Measurements from ENCODE around the gene HIC1.

Gene HIC1

DNA sequence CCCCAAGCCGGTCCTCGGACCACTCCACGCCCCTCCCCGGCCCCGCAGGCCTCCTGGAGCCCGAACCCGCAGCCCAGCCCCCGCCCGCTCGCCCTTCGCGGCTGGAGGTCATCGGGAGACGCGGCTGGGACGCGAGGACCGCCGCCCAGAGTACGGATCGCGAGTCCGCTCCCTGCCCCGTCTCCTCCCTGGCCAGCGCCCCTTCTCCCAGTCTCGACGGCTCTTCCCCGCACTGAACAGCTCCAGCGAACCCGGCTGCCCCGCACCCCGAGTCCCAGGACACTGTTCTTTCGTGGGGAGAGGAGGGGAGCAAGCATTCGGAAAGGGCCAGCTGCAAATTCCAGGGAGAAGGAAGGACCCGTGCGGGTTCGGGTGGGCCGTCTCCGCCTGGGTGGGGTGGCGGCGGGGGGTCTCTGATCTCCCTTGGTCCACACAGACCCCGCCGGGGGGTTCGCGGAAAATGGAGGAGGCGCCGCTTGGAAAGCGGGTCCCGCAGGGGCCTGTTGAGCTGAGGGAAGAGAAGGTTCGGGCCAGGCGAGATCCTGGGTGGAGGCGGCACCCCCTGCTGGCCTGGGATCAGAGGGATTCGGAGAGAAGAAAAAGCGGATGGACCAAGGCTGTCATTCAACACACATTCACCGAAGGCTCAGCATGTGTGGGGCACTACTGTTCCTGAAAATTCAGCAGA is 29.1 kb upstream of the HIC1 start:
- no peak for DNase-seq

DNA sequence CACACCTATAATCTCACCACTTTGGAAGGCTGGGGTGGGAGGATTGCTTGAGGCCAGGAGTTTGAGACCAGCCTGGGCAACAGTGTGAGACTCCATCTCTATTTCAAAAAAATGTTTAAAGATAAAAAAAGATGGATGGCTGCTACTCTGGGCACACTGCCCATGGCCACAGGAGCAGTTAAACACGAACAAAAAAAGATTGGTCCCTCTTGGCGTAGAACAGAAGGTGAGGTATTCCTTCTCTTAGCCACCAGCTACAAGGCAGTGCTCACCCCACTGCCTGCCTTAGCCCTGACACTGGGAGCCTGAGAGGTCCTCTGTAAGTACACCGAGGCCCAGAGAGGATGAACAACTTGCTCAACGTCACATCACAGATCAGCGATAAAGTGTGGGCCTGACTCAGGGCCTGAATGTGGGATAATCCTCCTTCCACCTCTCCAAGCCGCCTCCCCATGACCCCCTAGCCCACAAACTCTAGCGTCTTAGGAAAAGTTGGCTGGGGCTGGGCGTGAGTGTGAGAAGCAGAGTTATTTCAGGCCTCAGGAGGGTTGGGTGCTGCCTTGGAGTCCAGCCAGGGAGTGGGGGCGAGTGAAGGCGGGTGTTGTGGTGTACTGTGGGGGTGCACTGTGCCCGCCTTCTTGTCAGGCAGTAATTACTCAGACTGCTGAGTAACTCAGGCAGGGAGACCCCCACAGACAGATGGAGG is 27.2 kb upstream of the HIC1 start:
- no peak for DNase-seq

DNA sequence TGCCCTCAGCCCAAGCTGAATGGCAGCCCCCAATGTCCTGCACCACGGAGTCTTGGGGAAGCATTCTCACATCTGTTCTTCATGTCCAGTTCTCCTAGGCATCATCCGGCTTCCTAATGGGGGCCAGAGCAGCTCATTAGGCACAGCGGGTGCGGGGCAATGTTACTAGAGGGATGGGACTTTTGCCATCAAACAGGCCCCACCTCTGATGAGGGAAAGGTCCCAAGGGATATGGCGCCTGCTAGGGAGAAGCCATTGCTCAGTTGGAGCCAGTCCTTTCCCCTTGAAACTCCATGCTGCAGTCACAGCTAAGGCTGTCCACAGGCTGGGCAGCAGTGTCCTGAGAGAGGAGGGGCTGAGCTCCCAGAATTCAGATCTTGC is 26.7 kb upstream of the HIC1 start:
- no peak for DNase-seq

DNA sequence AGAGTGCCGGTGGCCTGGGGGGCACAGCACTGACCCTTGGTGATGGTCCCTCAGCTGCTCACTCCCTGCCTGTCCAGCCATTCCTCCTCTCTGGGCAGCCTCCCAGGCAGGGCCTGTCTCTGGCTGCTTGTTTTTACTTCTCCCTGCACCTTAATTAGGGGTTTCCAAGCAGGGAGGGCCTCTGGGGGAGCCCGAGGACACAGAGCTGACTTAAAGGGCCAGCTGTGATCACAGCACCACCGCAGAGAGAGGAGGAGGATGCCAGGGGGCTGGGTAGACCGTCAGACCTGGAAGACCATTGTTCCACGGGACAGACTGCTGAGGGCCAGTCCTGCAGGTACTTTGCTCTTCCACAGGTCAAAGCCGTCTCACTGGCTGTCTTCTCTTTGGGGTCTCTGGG is 26.2 kb upstream of the HIC1 start:
- DNase-seq, result no peak

DNA sequence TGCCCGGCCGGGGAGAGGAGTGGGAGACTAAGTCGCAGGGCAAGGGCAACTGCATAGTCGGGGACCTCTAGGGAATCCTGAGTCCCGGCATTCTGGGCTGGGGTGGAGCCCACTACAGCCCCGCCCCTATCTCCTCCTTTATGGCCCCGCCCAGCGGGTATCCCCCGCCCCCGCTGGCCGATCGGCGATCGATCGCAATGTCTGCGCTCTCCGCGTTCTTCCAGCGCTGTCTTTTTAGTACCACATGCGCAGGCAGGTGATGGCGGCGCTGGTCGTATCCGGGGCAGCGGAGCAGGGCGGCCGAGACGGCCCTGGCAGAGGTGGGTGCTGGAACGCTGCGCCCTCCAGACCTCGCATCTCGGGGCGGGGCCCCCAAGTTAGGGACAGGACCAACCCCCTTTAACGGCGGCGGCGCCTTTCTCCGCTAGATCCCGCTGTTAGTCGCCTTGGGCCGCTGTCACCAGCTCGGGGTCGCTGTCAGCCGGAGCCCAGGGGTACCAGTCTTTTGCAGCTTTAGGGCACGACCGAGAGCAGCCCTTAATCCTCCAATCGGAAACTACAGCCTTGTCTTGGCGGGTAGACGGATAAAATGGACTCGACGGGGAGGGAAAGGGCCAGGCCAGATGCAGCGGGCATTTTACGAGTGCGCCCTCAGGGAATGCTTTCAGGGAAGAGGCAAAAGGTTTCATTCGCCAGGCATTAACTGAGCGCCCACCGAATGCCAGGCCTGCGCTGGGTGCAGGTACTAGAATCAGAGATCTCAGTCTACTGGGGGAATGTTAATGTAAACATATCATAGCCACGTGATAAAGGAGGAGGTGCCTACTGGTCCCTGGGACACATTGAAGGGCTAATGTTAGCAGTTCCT is 24.8 kb upstream of the HIC1 start, which contains the start of gene DPH1:
TSS of gene DPH1 (plus strand) at position 243 of the 868 bp plus-strand sequence. CDS start at position 260, 17 bp downstream.
- DNase-seq, result peak; percentile 76

DNA sequence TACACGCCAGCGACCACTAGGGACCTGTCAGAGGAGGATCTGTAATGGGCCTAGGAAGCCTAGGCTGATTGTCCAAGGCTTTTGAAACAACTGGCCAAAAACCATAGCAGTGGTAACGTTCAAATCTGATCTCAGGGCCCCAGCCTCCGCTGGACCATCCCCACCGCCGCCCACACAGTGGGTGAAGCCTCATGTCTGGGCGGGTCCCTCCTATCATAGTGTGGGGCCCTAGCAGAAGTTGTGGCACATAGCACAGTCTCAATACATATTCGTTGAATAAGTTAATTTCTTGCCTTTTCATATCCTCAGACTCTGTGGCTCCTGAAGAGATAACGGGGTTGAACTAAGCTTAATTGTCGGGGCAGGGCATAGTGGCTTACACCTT is 24.1 kb upstream of the HIC1 start:
- DNase-seq, result peak; percentile 33

DNA sequence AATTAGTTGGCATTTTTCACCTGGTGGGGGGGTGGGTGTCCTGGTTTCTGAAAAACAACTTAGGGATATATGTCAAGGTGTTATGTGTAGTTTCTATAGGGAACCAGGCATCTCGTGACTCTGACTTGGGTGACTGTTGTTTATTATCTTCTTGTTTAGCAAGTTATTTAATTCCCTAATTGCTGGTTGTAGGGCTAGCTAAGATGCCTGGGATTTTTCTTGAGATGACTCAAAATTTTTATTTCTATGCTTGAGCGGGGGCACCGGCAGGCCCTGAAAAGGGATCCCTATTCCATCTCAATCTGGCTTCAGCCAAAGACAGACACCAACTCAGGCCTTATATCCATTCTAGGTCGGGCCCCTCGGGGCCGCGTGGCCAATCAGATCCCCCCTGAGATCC is 21.8 kb upstream of the HIC1 start:
- no peak for DNase-seq

DNA sequence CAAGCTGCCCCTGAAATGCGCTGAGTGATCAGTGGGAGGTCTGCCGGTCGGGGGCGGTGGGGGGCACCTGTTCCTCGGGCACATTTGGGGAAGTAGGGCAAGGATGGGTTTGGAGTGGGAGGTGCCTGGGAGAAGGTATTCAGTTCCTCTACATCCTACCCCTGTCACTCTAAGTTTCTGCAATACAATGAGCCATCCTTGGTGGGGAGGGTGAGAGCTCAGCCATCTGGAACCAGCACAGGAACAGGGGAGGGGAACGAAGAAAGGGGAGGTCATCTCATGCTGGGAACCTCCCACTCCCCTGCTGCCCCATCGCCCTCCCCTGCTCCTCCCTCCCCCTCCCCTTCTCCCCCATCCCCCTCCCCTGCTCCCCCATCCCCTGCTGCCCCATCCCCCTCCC is 20.7 kb upstream of the HIC1 start:
- no peak for DNase-seq

DNA sequence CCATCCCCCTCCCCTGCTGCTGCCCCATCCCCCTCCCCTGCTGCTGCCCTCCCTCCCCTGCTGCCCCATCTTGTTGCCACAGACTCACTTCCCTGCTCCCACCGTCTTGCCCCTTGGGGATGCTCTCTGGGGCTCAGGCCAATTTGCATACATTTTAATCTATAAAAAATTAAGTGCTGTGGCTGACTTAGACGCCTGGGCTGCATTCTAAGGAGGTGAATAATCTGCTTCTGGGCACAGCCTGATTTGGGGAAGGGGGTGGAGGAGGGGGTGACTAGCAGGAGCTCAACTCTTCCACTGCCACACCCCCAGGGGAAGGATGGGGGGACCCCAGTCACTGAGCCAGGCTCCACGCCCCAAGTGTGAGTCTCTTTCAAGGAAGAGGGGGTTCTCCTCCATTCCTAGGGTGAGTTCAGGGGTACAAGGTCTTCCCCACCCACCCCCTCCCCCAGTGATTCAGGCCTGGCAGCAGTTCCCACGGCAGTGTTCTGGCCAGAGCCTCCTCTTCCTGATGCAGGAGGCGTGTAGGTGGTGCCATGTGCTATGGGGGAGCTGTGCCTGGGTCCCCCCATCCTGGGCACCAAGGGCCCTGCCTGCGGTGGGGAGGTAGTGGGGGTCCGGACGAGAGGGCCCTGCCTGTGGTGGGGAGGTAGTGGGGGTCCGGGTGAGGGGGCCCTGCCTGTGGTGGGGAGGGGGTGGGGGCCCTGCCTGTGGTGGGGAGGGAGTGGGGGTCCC is 19.9 kb upstream of the HIC1 start:
- DNase-seq, result no peak

DNA sequence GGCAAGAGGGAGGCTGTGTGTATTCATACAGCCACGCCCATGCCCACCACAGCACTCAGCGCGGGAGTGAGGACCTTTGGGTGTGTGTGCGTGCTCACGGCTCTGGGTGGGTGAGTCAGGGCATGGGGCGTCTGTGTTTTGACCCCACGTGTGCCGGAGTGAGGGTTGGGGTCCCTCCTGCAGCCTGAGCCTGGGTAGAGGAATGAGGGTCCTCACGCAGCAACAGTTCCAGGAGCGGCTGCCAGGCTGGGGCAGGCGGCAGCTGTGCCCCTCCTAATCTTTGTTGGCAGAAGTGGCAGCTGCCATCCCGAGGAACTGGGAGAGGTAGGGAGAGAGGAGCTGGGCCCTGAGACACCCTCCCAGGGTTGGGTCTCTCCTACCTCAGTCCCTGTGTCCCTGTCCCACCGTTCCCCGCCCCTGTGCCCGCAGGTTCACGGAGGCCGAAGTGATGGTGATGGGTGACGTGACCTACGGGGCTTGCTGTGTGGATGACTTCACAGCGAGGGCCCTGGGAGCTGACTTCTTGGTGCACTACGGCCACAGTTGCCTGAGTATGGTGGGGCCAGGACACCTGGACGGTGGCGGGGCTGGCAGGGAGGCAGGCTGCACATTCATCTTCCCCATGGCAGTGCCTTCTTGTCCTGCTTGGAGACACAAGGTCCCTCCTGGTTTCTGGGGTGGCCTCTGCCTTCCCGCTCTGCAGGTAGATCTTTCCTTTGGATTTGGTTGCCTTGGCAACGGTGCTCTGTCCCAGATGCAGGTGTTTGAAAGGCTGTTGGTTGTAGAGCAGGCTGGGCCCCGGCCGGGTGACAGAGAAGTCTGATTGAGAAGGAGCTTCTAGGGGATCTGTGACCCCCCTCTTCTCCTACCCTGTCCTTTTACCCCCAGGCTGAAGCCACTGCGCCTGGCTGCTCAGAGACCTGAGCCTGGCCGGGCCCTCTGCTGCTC is 19.1 kb upstream of the HIC1 start:
- DNase-seq, result no peak

DNA sequence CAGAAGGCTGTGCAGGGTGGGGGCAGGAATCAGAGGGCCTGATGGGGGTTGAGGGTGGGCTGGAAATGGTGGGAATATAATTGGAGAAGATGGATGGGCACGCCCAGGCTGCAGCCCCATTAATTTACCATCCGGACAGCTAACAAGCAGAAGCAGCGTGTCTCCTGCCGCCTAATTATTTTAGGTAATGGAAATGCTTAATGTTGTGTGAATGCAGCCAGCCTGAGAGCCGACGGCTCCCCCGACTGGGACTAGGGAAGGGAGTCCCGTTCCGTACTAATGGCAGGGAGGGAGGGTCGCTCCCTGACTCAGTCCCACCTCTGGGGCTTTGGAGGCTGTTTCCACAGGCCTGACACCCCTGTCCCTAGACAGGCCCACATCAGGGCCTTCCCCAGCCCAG is 17.7 kb upstream of the HIC1 start:
- no peak for DNase-seq

DNA sequence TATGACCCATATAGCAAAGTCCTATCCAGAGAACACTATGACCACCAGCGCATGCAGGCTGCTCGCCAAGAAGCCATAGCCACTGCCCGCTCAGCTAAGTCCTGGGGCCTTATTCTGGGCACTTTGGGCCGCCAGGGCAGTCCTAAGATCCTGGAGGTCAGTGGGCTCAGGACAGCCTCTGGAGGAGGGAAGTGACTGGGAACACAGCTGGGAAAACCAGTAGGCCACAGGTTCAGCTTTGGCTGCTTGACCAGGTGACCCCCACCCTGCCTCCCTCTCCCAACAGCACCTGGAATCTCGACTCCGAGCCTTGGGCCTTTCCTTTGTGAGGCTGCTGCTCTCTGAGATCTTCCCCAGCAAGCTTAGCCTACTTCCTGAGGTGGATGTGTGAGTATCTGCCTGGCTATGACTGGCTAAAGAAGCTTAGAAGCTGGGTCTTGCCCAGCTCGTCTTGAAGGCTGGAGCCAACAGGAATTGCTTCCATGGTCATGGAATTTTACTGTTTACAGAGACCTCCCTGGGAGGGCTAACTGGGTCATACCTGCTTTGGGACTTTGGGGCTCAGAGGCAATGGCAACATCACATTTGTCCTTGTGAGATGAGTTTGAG is 14.6 kb upstream of the HIC1 start:
- DNase-seq, result no peak

DNA sequence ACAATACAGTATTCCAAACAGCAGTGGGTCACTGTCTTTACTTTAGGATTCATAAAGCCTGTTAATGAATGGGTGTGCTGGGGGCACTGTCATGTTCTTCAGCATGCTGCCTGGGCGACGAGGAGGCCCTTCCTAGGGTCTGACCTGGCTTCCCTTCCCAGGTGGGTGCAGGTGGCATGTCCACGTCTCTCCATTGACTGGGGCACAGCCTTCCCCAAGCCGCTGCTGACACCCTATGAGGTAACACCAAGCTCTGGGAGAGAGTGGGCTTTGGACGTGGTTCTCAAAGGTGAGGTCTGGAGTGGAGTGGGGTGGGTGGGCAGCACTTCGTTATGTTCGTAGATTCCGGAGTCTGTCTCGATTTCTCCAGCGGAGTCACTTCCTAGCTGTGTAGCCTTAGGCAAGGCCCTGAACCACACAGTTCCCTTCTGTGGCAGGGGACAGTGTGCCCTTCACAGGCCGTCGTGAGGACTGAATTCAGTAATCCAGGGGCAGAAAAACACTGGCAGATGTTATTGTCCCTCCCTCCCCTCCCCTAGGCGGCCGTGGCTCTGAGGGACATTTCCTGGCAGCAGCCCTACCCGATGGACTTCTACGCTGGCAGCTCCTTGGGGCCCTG is 13.9 kb upstream of the HIC1 start:
- DNase-seq, result no peak

DNA sequence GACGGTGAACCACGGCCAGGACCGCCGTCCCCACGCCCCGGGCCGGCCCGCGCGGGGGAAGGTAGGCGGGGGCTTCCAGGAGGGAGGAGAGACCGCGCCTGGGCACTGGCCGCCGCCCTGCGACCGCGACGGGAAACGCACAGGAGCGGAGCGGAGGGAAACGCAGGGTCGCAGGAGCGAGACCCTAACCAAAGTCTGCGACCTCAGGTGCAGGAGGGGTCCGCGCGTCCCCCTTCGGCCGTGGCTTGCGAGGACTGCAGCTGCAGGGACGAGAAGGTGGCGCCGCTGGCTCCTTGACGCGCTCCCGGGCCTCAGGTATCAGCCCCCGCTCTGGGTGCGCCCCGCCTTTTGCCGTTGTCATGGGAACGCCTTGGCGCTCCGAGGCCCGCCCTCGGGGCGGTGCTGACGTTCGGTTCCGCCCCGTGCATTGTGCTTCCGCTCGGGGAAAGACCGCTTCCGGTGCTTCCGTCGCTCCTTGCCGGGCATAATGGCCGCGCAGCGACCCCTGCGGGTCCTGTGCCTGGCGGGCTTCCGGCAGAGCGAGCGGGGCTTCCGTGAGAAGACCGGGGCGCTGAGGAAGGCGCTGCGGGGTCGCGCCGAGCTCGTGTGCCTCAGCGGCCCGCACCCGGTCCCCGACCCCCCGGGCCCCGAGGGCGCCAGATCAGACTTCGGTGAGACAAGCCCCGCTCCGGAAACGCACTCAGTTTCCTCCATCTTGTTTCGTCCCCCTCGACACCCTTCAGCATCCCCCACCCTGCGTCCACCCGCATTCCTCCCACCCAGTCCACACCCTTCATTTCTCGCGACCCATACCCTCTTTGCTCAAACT is 13.1 kb upstream of the HIC1 start, which contains the start of gene OVCA2:
TSS of gene OVCA2 (plus strand) at position 462 of the 829 bp plus-strand sequence. CDS start at position 488, 26 bp downstream.
- peak; percentile 97 for DNase-seq

DNA sequence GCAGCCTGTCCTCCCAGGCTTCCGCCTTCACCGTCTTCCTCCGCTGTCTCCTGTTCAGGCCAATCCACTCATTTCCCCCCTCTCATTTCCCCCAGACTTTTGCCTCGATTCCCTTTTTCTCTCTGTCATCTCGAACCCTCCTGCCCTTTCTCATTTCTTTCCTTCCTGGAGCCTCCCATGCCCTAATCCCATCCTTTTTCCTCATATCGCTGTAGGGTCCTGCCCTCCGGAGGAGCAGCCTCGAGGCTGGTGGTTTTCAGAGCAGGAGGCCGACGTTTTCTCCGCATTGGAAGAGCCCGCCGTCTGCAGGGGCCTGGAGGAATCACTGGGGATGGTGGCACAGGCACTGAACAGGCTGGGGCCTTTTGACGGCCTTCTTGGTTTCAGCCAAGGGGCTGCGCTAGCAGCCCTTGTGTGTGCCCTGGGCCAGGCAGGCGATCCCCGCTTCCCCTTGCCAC is 12.5 kb upstream of the HIC1 start:
- DNase-seq, result no peak

DNA sequence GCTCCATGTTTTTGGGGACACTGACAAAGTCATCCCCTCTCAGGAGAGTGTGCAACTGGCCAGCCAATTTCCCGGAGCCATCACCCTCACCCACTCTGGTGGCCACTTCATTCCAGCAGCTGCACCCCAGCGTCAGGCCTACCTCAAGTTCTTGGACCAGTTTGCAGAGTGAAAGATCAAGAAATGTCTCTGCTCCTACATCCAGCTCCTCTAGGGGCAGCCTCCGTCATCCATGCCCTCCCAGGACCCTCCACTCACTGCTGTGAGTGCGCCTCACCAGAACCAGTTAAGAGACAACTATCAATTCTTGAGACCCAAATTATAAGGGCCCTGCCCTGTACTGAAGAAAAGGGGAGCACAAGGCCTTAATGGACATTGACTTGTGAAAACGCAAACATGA is 12.0 kb upstream of the HIC1 start:
- no peak for DNase-seq

DNA sequence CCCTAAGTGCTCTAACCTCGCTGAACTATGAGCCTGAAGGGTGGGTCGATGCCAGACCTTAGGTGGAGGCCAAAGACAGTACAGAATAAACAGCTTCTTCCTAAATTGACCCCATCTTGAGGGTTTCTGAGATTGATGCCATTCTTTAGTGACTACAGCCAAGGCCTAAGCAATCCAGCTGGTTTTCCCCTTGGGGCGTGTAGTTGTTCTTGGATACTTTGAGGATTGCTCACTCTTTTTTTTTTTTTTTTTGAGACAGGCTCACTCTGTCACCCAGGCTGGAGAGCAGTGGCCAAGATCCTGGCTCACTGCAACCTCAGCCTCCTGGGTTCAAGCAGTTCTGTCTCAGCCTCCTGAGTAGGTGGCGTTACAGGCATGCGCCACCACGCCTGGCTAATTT is 11.1 kb upstream of the HIC1 start:
- no peak for DNase-seq

DNA sequence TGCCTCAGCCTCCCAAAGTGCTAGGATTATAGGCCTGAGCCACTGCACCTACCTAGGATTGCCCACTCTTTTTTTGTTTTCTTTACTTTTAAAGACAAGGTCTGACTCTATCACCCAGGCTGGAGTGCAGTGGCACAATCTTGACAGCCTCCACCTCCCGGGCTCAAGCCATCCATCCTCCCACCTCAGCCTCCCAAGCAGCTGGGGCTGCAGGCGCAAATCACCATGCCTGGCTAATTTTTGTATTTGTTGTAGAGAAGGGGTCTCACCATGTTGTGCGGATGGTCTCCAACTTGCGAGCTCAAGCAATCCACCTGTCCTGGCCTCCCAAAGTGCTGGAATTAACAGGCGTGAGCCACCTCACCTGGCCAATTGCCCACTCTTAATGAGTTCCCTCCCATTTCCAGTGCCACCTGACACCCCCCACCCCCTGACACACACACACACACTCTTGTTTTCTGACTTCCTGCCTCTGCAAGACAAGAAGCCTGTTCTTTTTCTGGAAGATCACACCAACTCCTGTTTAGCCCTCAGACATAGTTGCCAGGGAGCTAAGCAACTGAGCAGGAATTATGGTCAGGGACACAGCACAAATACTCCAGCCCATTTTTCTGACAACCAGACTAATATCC is 10.5 kb upstream of the HIC1 start:
- no peak for DNase-seq

DNA sequence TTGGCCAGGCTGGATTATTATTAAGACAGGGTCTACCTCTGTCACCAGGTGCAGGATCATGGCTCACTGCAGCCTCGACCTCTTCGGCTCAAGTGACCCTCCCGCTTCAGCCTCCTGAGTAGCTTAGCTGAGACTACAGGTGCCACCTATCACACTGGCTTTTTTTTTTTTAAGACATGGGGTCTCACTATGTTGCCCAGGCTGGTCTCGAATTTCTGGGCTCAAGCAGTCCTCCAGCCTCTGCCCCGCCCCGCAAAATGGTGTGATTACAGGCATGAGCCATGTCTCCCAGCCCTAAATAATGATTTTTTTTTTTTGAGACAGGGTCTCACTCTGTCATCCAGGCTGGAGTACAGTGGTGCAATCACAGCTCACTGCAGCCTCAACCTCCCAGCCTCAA is 7.3 kb upstream of the HIC1 start:
- DNase-seq, result no peak
